ENCODE data around the gene ULBP1.

GRCh38 chr6:149990212-149990660 is 26.5 kb downstream of the ULBP1 start:
- TF ChIP-seq CTCF (IDR thresholded peaks at IDR 0.05), result no peak
- TF ChIP-seq POLR2A (IDR thresholded peaks at IDR 0.05), result no peak
